GM12878 (cell line): ENCODE results near the gene MACF1. TPM values are rescaled to one million over a fixed set of nuclear protein-coding genes. Genes with fewer than 3 reads are reported as not detected.

Experiments
- CBFB ChIP-seq: IDR thresholded peaks from 2 replicates; pipeline ENCODE4 v1.6.1; 2016; ENCODE audit warnings: antibody characterized with exemption, low read depth
- EED ChIP-seq: sonication (generic); IDR thresholded peaks from 2 replicates; pipeline ENCODE4 v1.6.1; 2016; ENCODE audit warnings: antibody characterized with exemption, low read depth
- EP300 ChIP-seq, 2 experiments: fragments of 150-350 bp in 1 of 2; IDR thresholded peaks; 2 replicates each; pipeline ENCODE4 v1.6.1; 2011 to 2012; ENCODE audit warnings: low read depth in 2 of 2, low read length in 2 of 2, borderline replicate concordance in 1 of 2, improper control_type of control experiment in 1 of 2, inconsistent platforms in 1 of 2; ENCODE audit not compliant: control insufficient read depth in 1 of 2
- FOXM1 ChIP-seq: IDR thresholded peaks from 2 replicates; pipeline ENCODE4 v1.6.1; 2012; ENCODE audit warnings: low read depth, mild to moderate bottlenecking, inconsistent platforms, low read length, moderate library complexity
- KAT2A ChIP-seq: conservative IDR thresholded peaks from 2 replicates; pipeline ENCODE4 v1.6.1; 2011; ENCODE audit warnings: low read depth, low read length; ENCODE audit not compliant: control insufficient read depth
- KDM1A ChIP-seq: fragments of 200-600 bp; sonication (generic); IDR thresholded peaks from 2 replicates; pipeline ENCODE4 v1.6.1; 2016; ENCODE audit warnings: borderline replicate concordance
- MYB ChIP-seq: fragments of 150-350 bp; IDR thresholded peaks from 2 replicates; pipeline ENCODE4 v1.6.1; 2014; ENCODE audit warnings: mild to moderate bottlenecking, low read depth, low read length, borderline replicate concordance
- NBN ChIP-seq: fragments of 450-650 bp; IDR thresholded peaks from 2 replicates; pipeline ENCODE4 v1.6.1; 2016
- POU2F2 ChIP-seq: IDR thresholded peaks from 3 replicates; pipeline ENCODE4 v1.6.1; 2011; ENCODE audit warnings: low read depth, mild to moderate bottlenecking, low read length, borderline replicate concordance
- SUZ12 ChIP-seq: fragments of 200-600 bp; sonication (generic); IDR thresholded peaks from one replicate; pipeline ENCODE4 v1.6.1; 2018; ENCODE audit warnings: antibody characterized with exemption, mild to moderate bottlenecking; ENCODE audit not compliant: unreplicated experiment
- polyA plus RNA-seq, 11 experiments: library from polyadenylated mRNA; depleted of rRNA in 4 of 11; unstranded in 6 of 11; stranded (reverse) in 5 of 11; fragments of >200 nt; fragmentation: Nextera tagmentation in 4 of 11; fragmentation: Illumina TruSeq in 1 of 11; extraction: Ambion mirVana in 4 of 11; extraction: Trizol in 1 of 11; gene quantifications; 1 replicate in 1 of 11; 2 replicates in 10 of 11; pipeline versions ENCODE4 v1.2.1 to v1.2.3, GENCODE V29; 2011 to 2016; ENCODE audit warnings: inconsistent platforms in 2 of 11, missing spikeins in 2 of 11, low read depth in 1 of 11
- total RNA-seq, 4 experiments: library from RNA; depleted of rRNA in 3 of 4; stranded (reverse); fragments of >200 nt in 3 of 4; fragmentation: Illumina TruSeq in 1 of 4; extraction: Trizol in 1 of 4; gene quantifications; 2 replicates each; pipeline versions ENCODE4 v1.2.1 to v1.2.3, GENCODE V29; 2013 to 2021
- TF ChIP-seq, protein P1 (sequence below): fragments of 450-650 bp; formaldehyde crosslinking; IDR thresholded peaks from 2 replicates; pipeline ENCODE4 v1.4.0; 2022; ENCODE audit warnings: mild to moderate bottlenecking, moderate library complexity
- TF ChIP-seq, protein P2 (sequence below): fragments of 450-650 bp; IDR thresholded peaks from 2 replicates; pipeline ENCODE4 v1.6.1; 2014; ENCODE audit warnings: mild to moderate bottlenecking
- TF ChIP-seq, protein P3 (sequence below): IDR thresholded peaks from 2 replicates; pipeline ENCODE4 v1.6.1; 2011; ENCODE audit warnings: low read depth, mild to moderate bottlenecking, low read length, moderate library complexity, borderline replicate concordance; ENCODE audit errors: extremely low read depth
- TF ChIP-seq, protein P4 (sequence below): fragments of 450-650 bp; IDR thresholded peaks from 2 replicates; pipeline ENCODE4 v1.6.1; 2016; ENCODE audit warnings: mild to moderate bottlenecking
- TF ChIP-seq, protein P5 (sequence below): IDR thresholded peaks from 2 replicates; pipeline ENCODE4 v1.6.1; 2011; ENCODE audit warnings: borderline replicate concordance, low read depth, mild to moderate bottlenecking, moderate library complexity, mixed read lengths, low read length; ENCODE audit not compliant: insufficient read depth; ENCODE audit errors: extremely low read length
- TF ChIP-seq, protein P6 (sequence below): fragments of 450-650 bp; formaldehyde crosslinking; IDR thresholded peaks from 2 replicates; pipeline ENCODE4 v1.5.0; 2022; ENCODE audit warnings: mild to moderate bottlenecking, missing genetic modification characterization

Gene MACF1
- total and polyA plus RNA-seq, 10 of the 15 experiments (the other 5 are each of a cell fraction or from before 2014, with no cell fraction given): 15.5 to 201 (median 76.9) TPM

DNA sequence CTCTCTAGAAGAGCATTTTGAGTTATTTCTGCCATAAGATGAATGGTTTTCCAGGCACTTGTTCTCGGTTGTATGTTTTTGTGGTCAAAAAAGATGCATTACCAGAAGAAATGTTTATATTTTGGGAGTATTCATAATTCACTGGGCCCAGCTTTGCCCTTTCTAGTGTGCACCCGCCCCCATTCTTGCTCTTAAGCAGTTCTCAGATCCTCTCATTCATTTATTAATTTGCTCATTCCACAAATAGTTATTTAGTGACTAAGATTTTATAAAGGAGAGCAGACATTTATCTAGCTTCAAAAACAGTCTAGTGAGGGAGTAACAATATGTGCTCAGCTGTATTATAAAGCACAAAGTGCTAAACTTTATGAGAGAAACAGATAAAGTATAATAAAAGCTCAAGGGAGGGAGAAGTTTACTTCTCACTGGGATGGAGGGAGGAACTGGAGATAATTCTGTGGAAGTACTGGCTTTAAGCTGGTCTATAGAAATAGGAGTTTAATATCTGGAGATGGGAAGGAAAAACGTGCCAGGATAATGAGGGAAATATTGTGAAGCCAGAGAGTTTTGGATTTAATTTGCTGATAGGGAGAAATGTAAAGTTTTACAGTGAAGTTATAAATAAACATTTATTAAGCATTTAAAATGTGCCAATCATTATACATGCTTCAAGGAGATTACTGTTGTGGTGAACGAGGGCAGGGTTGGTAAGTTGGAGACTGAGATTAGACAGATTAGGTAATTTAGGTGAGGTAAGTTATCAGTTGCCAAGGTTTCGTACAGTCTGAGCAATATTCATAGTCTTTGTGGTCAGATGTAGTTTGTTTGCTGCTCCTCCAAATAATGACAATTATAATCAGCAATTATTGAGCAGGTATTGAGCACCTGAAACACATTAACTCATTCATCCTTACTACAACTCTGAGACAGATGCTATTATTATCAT, 9.1 kb upstream of the MACF1 start (continued):
- TF ChIP-seq, protein P1, sequence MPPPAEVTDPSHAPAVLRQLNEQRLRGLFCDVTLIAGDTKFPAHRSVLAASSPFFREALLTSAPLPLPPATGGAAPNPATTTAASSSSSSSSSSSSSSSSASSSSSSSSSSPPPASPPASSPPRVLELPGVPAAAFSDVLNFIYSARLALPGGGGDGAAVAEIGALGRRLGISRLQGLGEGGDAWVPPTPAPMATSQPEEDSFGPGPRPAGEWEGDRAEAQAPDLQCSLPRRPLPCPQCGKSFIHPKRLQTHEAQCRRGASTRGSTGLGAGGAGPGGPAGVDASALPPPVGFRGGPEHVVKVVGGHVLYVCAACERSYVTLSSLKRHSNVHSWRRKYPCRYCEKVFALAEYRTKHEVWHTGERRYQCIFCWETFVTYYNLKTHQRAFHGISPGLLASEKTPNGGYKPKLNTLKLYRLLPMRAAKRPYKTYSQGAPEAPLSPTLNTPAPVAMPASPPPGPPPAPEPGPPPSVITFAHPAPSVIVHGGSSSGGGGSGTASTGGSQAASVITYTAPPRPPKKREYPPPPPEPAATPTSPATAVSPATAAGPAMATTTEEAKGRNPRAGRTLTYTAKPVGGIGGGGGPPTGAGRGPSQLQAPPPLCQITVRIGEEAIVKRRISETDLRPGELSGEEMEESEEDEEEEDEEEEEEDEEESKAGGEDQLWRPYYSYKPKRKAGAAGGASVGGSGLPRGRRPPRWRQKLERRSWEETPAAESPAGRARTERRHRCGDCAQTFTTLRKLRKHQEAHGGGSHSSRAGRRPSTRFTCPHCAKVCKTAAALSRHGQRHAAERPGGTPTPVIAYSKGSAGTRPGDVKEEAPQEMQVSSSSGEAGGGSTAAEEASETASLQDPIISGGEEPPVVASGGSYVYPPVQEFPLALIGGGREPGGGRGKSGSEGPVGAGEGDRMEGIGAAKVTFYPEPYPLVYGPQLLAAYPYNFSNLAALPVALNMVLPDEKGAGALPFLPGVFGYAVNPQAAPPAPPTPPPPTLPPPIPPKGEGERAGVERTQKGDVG (CRISPR knock-in tag): no peak
- TF ChIP-seq, protein P2, sequence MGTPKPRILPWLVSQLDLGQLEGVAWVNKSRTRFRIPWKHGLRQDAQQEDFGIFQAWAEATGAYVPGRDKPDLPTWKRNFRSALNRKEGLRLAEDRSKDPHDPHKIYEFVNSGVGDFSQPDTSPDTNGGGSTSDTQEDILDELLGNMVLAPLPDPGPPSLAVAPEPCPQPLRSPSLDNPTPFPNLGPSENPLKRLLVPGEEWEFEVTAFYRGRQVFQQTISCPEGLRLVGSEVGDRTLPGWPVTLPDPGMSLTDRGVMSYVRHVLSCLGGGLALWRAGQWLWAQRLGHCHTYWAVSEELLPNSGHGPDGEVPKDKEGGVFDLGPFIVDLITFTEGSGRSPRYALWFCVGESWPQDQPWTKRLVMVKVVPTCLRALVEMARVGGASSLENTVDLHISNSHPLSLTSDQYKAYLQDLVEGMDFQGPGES: no peak
- TF ChIP-seq, protein P3, sequence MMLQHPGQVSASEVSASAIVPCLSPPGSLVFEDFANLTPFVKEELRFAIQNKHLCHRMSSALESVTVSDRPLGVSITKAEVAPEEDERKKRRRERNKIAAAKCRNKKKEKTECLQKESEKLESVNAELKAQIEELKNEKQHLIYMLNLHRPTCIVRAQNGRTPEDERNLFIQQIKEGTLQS: no peak
- no peak for TF ChIP-seq POU2F2
- TF ChIP-seq NBN: 0 out of 2 replicates have a peak, but pooled peaks have one; percentile 28
- TF ChIP-seq, protein P4, sequence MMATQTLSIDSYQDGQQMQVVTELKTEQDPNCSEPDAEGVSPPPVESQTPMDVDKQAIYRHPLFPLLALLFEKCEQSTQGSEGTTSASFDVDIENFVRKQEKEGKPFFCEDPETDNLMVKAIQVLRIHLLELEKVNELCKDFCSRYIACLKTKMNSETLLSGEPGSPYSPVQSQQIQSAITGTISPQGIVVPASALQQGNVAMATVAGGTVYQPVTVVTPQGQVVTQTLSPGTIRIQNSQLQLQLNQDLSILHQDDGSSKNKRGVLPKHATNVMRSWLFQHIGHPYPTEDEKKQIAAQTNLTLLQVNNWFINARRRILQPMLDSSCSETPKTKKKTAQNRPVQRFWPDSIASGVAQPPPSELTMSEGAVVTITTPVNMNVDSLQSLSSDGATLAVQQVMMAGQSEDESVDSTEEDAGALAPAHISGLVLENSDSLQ: peak; percentile 82
- TF ChIP-seq, protein P5, sequence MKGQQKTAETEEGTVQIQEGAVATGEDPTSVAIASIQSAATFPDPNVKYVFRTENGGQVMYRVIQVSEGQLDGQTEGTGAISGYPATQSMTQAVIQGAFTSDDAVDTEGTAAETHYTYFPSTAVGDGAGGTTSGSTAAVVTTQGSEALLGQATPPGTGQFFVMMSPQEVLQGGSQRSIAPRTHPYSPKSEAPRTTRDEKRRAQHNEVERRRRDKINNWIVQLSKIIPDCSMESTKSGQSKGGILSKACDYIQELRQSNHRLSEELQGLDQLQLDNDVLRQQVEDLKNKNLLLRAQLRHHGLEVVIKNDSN: no peak
- TF ChIP-seq EP300 (IDR thresholded peaks at IDR 0.05; ENCODE audit: borderline replicate concordance in 1 of 2, control insufficient read depth in 1 of 2, low read depth in 2 of 2, low read length in 2 of 2): peak in 1 of 2 experiments; percentile 57; a peak in 1 of 4 replicates
- TF ChIP-seq KAT2A: no peak
- TF ChIP-seq KDM1A: no peak
- TF ChIP-seq, protein P6, sequence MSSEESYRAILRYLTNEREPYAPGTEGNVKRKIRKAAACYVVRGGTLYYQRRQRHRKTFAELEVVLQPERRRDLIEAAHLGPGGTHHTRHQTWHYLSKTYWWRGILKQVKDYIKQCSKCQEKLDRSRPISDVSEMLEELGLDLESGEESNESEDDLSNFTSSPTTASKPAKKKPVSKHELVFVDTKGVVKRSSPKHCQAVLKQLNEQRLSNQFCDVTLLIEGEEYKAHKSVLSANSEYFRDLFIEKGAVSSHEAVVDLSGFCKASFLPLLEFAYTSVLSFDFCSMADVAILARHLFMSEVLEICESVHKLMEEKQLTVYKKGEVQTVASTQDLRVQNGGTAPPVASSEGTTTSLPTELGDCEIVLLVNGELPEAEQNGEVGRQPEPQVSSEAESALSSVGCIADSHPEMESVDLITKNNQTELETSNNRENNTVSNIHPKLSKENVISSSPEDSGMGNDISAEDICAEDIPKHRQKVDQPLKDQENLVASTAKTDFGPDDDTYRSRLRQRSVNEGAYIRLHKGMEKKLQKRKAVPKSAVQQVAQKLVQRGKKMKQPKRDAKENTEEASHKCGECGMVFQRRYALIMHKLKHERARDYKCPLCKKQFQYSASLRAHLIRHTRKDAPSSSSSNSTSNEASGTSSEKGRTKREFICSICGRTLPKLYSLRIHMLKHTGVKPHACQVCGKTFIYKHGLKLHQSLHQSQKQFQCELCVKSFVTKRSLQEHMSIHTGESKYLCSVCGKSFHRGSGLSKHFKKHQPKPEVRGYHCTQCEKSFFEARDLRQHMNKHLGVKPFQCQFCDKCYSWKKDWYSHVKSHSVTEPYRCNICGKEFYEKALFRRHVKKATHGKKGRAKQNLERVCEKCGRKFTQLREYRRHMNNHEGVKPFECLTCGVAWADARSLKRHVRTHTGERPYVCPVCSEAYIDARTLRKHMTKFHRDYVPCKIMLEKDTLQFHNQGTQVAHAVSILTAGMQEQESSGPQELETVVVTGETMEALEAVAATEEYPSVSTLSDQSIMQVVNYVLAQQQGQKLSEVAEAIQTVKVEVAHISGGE: no peak
- no peak for TF ChIP-seq MYB
- no peak for TF ChIP-seq SUZ12
- peak; percentile 60; the same call in 1 of the 2 replicates for TF ChIP-seq CBFB
- peak; percentile 29; the same call in 1 of the 2 replicates for TF ChIP-seq FOXM1
- no peak for TF ChIP-seq EED
